HCT116 (cell line): Measurements from ENCODE around the gene HAUS8. TPM values are rescaled to one million over a fixed set of nuclear protein-coding genes. Genes with fewer than 3 reads are reported as not detected.

Experiments used
- ATAC-seq: fragments of 200-7000 bp; cut with Tn5 transposase; 2 replicates; pipeline ENCODE4 v1.9.1; 2020; ENCODE audit warnings: mild to moderate bottlenecking, moderate library complexity
- BruUV-seq: library from RNA; stranded (reverse); fragments of 400-500 nt; replicated peaks from 2 replicates; lab custom pipeline; 2021; lab: Mats Ljungman, UMichigan
- CTCF ChIA-PET: fragments of 300-600 bp; sonication (Branson Sonifier 250); formaldehyde crosslinking; loops from one replicate; lab custom pipeline; 2021; ENCODE audit warnings: antibody characterized with exemption; lab: Charles Lee
- POLR2A ChIA-PET: fragments of 300-600, 350-600 bp; sonication (Branson Sonifier 250); formaldehyde crosslinking; loops from one replicate; lab custom pipeline; 2021; ENCODE audit warnings: antibody characterized with exemption; lab: Charles Lee
- RAD21 ChIA-PET, 2 experiments: fragments of 300-600 bp; sonication (Branson Sonifier 250); formaldehyde crosslinking; loops; one replicate each; lab custom pipeline; 2023; ENCODE audit warnings: low total read pairs in 2 of 2; ENCODE audit not compliant: uncharacterized antibody in 2 of 2, unreplicated experiment in 2 of 2, low non-redundant PET in 1 of 2; lab: Charles Lee
- DNase-seq: peaks from one replicate; pipeline ENCODE4 v3.0.0-alpha.2; 2010; ENCODE audit warnings: low read depth, low spot score
- H2AFZ ChIP-seq: fragments of 200-600 bp; shearing (Covaris generic), sonication (generic); 2 replicates; pipeline ENCODE4 v1.6.1; 2017; ENCODE audit warnings: low read depth, mixed run types, mixed read lengths, antibody characterized with exemption, low read length; ENCODE audit not compliant: poor library complexity, severe bottlenecking
- H3K27ac ChIP-seq: 2 replicates; pipeline ENCODE4 v1.5.1; 2012; ENCODE audit warnings: low read depth, low read length
- H3K27me3 ChIP-seq: fragments of 200-600 bp; sonication (generic); 2 replicates; pipeline ENCODE4 v1.6.1; 2016; ENCODE audit warnings: mixed run types, low read length, mixed read lengths; ENCODE audit not compliant: insufficient read depth
- H3K36me3 ChIP-seq, 2 experiments: fragments of 200-500 bp in 1 of 2; fragments of 200-600 bp in 1 of 2; sonication (Bioruptor generic) in 1 of 2; sonication (generic) in 1 of 2; 2 replicates each; pipeline versions ENCODE4 v1.5.1 to v1.6.1; 2014 to 2016; ENCODE audit warnings: low read length in 2 of 2, inconsistent platforms in 1 of 2, mixed read lengths in 1 of 2, mixed run types in 1 of 2; ENCODE audit not compliant: insufficient read depth in 2 of 2, control insufficient read depth in 1 of 2
- H3K4me1 ChIP-seq, 2 experiments: fragments of 200-600 bp in 1 of 2; sonication (generic) in 1 of 2; 2 replicates each; pipeline versions ENCODE4 v1.5.1 to v1.6.1; 2012 to 2017; ENCODE audit warnings: low read length in 2 of 2, inconsistent platforms in 1 of 2, mild to moderate bottlenecking in 1 of 2, mixed read lengths in 1 of 2, mixed run types in 1 of 2, moderate library complexity in 1 of 2; ENCODE audit not compliant: insufficient read depth in 2 of 2, control insufficient read depth in 1 of 2
- H3K4me2 ChIP-seq: fragments of 200-600 bp; sonication (generic); 2 replicates; pipeline ENCODE4 v1.6.1; 2017; ENCODE audit warnings: mixed run types, low read length, mixed read lengths
- H3K4me3 ChIP-seq, 2 experiments: fragments of 200-600 bp in 1 of 2; sonication (generic) in 1 of 2; replicated peaks in 1 of 2; 2 replicates each; pipeline ENCODE4 v1.5.1; 2011 to 2016; ENCODE audit warnings: low read length in 2 of 2, control low read depth in 1 of 2, low read depth in 1 of 2, mild to moderate bottlenecking in 1 of 2, mixed read lengths in 1 of 2, mixed run types in 1 of 2
- H3K79me2 ChIP-seq: fragments of 200-600 bp; sonication (generic); 2 replicates; pipeline ENCODE4 v1.6.1; 2017; ENCODE audit warnings: mild to moderate bottlenecking, mixed run types, low read length, moderate library complexity, mixed read lengths; ENCODE audit not compliant: insufficient read depth
- H3K9ac ChIP-seq: fragments of 200-600 bp; sonication (generic); 2 replicates; pipeline ENCODE4 v1.6.1; 2016; ENCODE audit warnings: low read length, mixed read lengths
- H3K9me2 ChIP-seq: fragments of 200-600 bp; sonication (generic), shearing (Covaris generic); 2 replicates; pipeline ENCODE4 v1.6.1; 2017; ENCODE audit warnings: mixed run types, mild to moderate bottlenecking, moderate library complexity; ENCODE audit not compliant: insufficient read depth
- H3K9me3 ChIP-seq, 2 experiments: fragments of 200-500 bp in 1 of 2; fragments of 200-600 bp in 1 of 2; sonication (Bioruptor generic) in 1 of 2; sonication (generic) in 1 of 2; 2 replicates each; pipeline ENCODE4 v1.6.1; 2014 to 2017; ENCODE audit warnings: low read length in 2 of 2, mixed read lengths in 2 of 2, inconsistent platforms in 1 of 2, low read depth in 1 of 2, mild to moderate bottlenecking in 1 of 2, mixed run types in 1 of 2, moderate library complexity in 1 of 2; ENCODE audit not compliant: control insufficient read depth in 1 of 2, insufficient read depth in 1 of 2
- H4K20me1 ChIP-seq: fragments of 200-600 bp; sonication (generic), shearing (Covaris generic); 2 replicates; pipeline ENCODE4 v1.6.1; 2017; ENCODE audit warnings: mixed run types, mild to moderate bottlenecking, moderate library complexity; ENCODE audit not compliant: insufficient read depth
- CEBPB ChIP-seq: IDR thresholded peaks from 2 replicates; pipeline ENCODE4 v1.6.1; 2012; ENCODE audit warnings: low read depth
- CTCF ChIP-seq, 3 experiments: fragments of 200-600 bp in 1 of 3; sonication (generic) in 1 of 3; IDR thresholded peaks in 2 of 3; conservative IDR thresholded peaks in 1 of 3; 2 replicates each; pipeline ENCODE4 v1.5.1; 2012 to 2017; ENCODE audit warnings: low read depth in 2 of 3, low read length in 2 of 3, antibody characterized with exemption in 1 of 3, borderline replicate concordance in 1 of 3, control low read depth in 1 of 3, mild to moderate bottlenecking in 1 of 3, mixed read lengths in 1 of 3, mixed run types in 1 of 3, moderate library complexity in 1 of 3; ENCODE audit not compliant: insufficient read depth in 1 of 3
- EGR1 ChIP-seq: IDR thresholded peaks from 2 replicates; pipeline ENCODE4 v1.6.1; 2012; ENCODE audit warnings: low read depth
- POLR2AphosphoS5 ChIP-seq: IDR thresholded peaks from 2 replicates; pipeline ENCODE4 v1.6.1; 2011; ENCODE audit warnings: mild to moderate bottlenecking, low read depth, low read length, moderate library complexity
- REST ChIP-seq: IDR thresholded peaks from 2 replicates; pipeline ENCODE4 v1.6.1; 2012; ENCODE audit warnings: low read depth
- TCF7L2 ChIP-seq: IDR thresholded peaks from 2 replicates; pipeline ENCODE4 v1.7.0; 2011; ENCODE audit warnings: borderline replicate concordance, inconsistent platforms; ENCODE audit not compliant: insufficient read depth, insufficient read length; ENCODE audit errors: extremely low read depth
- ZBTB33 ChIP-seq: IDR thresholded peaks from 2 replicates; pipeline ENCODE4 v1.6.1; 2011; ENCODE audit warnings: mild to moderate bottlenecking, low read length, moderate library complexity; ENCODE audit not compliant: insufficient replicate concordance; ENCODE audit errors: extremely low read depth
- ZFX ChIP-seq: fragments of 450-650 bp; IDR thresholded peaks from 2 replicates; pipeline ENCODE4 v1.6.1; 2017
- ZNF274 ChIP-seq: fragments of 200-500 bp; sonication (Bioruptor generic); IDR thresholded peaks from 2 replicates; pipeline ENCODE4 v1.6.1; 2014; ENCODE audit warnings: mild to moderate bottlenecking, low read depth, low read length, inconsistent platforms
- intact Hi-C: fragments of 100-400 bp; cut with micrococcal nuclease; formaldehyde crosslinking; loops from 2 replicates; pipeline ENCODE4 v1.10.0; 2022
- total RNA-seq: library from RNA; stranded (reverse); gene quantifications from one replicate; pipeline ENCODE4 v1.2.1, GENCODE V29; 2021; ENCODE audit not compliant: unreplicated experiment

The HAUS8 gene
- total RNA-seq, 1 experiment from 2014 or later, result 23.6 TPM

GRCh38 chr19:17074634-17075034 lies 618 bp downstream of the HAUS8 start:
- ChIA-PET POLR2A (no interaction called here), RAD21 (no interaction called here), CTCF (no interaction called here)
- peaks cover 11 to 37% of the 10 kb centered on the region in 2 experiments for H3K4me1 ChIP-seq
- H2AFZ ChIP-seq, result no peak overlapping the region
- H3K36me3 ChIP-seq, result peaks cover 0 to 3% of the 10 kb centered on the region in 2 experiments; a peak in 1 of 4 replicates
- H3K4me2 ChIP-seq, result peak overlapping the region; percentile 91
- peaks cover 78% of the 10 kb centered on the region for H3K79me2 ChIP-seq
- TF ChIP-seq EGR1, result peak; percentile 58; the same call in 1 of the 2 replicates
- TF ChIP-seq ZNF274, result no peak
- ATAC-seq (no peak), DNase-seq (no peak)
- H3K27ac ChIP-seq, result peak overlapping the region; percentile 59
- H3K9ac ChIP-seq, result peak overlapping the region; percentile 97
- H3K27me3 ChIP-seq, result no peaks in the 10 kb centered on the region
- no peaks in the 10 kb centered on the region for H3K9me2 ChIP-seq
- no peaks in the 10 kb centered on the region for H3K9me3 ChIP-seq
- H3K4me3 ChIP-seq, result peak overlapping the region; percentile 67 to 71
- H4K20me1 ChIP-seq, result no peaks in the 10 kb centered on the region
- TSS peak; percentile 80 for BruUV-seq
- intact Hi-C loops, result loop anchor here (5.0 kb wide), 1 partner anchor 153 kb away; the partner anchor contains the start of gene OCEL1

- ATAC-seq (no peak), DNase-seq (no peak)
- POLR2A ChIA-PET, result no interaction called here
- CTCF ChIA-PET, result no interaction called here
- peak overlapping the region; percentile 97 for H3K9ac ChIP-seq
- peaks cover 0 to 3% of the 10 kb centered on the region in 2 experiments; a peak in 1 of 4 replicates for H3K36me3 ChIP-seq
- H3K27ac ChIP-seq, result peak overlapping the region; percentile 59
- intact Hi-C loops, result no loop called here
- no peaks in the 10 kb centered on the region for H3K27me3 ChIP-seq
- RAD21 ChIA-PET, result interaction anchor here in 1 of 2 experiments (0.6 kb wide), 1 partner anchor 310 kb away, joined by 3 read pairs; no protein-coding TSS in a partner anchor
- peak overlapping the region; percentile 91 for H3K4me2 ChIP-seq
- no TSS peak for BruUV-seq
- peak overlapping the region; percentile 67 to 71 for H3K4me3 ChIP-seq
- no peaks in the 10 kb centered on the region for H3K9me3 ChIP-seq
- H3K9me2 ChIP-seq, result no peaks in the 10 kb centered on the region
- H2AFZ ChIP-seq, result no peak overlapping the region
- H3K4me1 ChIP-seq, result peaks cover 10 to 31% of the 10 kb centered on the region in 2 experiments
- H3K79me2 ChIP-seq, result peaks cover 72% of the 10 kb centered on the region
- no peaks in the 10 kb centered on the region for H4K20me1 ChIP-seq
- TF ChIP-seq TCF7L2 (no peak), POLR2AphosphoS5 (no peak), ZBTB33 (no peak), CEBPB (no peak), ZFX (no peak), CTCF (IDR thresholded peaks at IDR 0.05 in 2 of 3, conservative IDR thresholded peaks at IDR 0.05 in 1 of 3; ENCODE audit: borderline replicate concordance in 1 of 3, insufficient read depth in 1 of 3, low read depth in 2 of 3, low read length in 2 of 3) (no peak), REST (no peak)
Observed at GRCh38 chr19:17073869-17074633, 1.2 kb downstream of the HAUS8 start.
